Central memory CD8-positive, alpha-beta T cell (primary cell): ENCODE data around the gene EPHA6.
"Not testable (repeated sequence)": the region's sequence is repeated elsewhere in the genome, so short reads cannot be mapped to it uniquely, and the experiment has no call there.

Experiments used
- ATAC-seq: fragments of 150-1000 bp; cut with Tn5 transposase; replicated peaks from 2 replicates; pipeline ENCODE4 v1.10.0; 2022; ENCODE audit warnings: mild to moderate bottlenecking, moderate FRiP score, moderate number of reproducible peaks; ENCODE audit not compliant: poor library complexity, severe bottlenecking; ENCODE audit errors: extremely low read depth
- DNase-seq, 2 donors: peaks; one replicate each; pipeline ENCODE4 v3.0.0; 2021; ENCODE audit warnings: low spot score in 2 of 2
- H3K27ac Mint-ChIP-seq: one replicate; pipeline ENCODE4 v1.8.0; 2022; ENCODE audit warnings: low read depth, mild to moderate bottlenecking, moderate library complexity, mixed read lengths
- H3K27me3 Mint-ChIP-seq: one replicate; pipeline ENCODE4 v1.8.0; 2022; ENCODE audit warnings: mixed read lengths
- H3K36me3 Mint-ChIP-seq: one replicate; pipeline ENCODE4 v1.8.0; 2022; ENCODE audit warnings: mild to moderate bottlenecking, moderate library complexity, mixed read lengths; ENCODE audit not compliant: insufficient read depth
- H3K4me1 Mint-ChIP-seq: one replicate; pipeline ENCODE4 v1.8.0; 2022; ENCODE audit warnings: mixed read lengths
- H3K4me3 Mint-ChIP-seq: one replicate; pipeline ENCODE4 v1.8.0; 2022; ENCODE audit warnings: mild to moderate bottlenecking, moderate library complexity, mixed read lengths
- H3K9me3 Mint-ChIP-seq: one replicate; pipeline ENCODE4 v1.8.0; 2022; ENCODE audit warnings: mixed read lengths

The EPHA6 gene

DNA sequence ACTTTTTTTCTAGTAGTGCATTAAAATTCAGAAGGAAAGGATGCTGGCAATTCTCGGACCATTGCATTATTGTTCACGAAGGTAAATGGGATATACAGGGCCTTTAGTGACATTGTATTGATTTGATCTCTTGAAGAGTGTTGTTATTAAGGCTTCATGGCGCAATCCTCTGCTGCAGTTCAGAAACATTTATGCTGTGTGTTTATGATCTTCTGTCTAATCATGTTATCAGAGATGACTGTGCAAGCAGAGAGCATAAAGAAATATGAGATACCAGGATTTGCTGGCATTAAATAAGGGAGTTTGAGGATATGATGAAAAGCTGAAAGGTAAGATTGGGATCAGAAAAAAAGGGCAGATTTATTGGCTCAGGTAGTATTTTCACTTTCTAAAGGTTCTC lies 180.6 kb downstream of the EPHA6 start:
- no peak overlapping the region for H3K4me3 Mint-ChIP-seq
- H3K27ac Mint-ChIP-seq: no peak overlapping the region
- no peak for ATAC-seq
- peaks cover 2% of the 10 kb centered on the region for H3K36me3 Mint-ChIP-seq
- no peaks in the 10 kb centered on the region for H3K27me3 Mint-ChIP-seq
- H3K4me1 Mint-ChIP-seq: no peaks in the 10 kb centered on the region
- no peak for DNase-seq
- peaks cover 24% of the 10 kb centered on the region for H3K9me3 Mint-ChIP-seq

DNA sequence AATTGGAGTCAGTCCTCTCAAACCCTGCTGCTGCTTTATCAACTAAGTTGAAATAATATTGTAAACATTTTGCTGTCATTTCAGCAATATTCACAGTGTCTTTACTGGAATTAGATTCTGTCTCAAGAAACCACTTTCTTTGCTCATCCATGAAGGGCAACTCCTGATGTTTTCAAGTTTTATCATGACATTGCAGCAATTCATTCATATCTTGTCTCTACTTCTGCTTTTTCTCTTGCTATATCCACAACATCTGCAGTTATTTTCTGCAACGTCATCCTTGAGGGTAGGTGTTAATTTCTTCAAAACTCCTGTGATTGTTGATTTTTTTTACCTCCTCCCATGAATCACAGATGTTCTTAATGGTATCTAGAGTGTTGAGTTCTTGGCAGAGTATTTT lies 181.6 kb downstream of the EPHA6 start:
- no peaks in the 10 kb centered on the region for H3K4me1 Mint-ChIP-seq
- peaks cover 27% of the 10 kb centered on the region for H3K9me3 Mint-ChIP-seq
- no peaks in the 10 kb centered on the region for H3K27me3 Mint-ChIP-seq
- no peak overlapping the region for H3K27ac Mint-ChIP-seq
- no peak overlapping the region for H3K4me3 Mint-ChIP-seq
- H3K36me3 Mint-ChIP-seq: peaks cover 2% of the 10 kb centered on the region
- no peak for ATAC-seq
- DNase-seq: no peak

DNA sequence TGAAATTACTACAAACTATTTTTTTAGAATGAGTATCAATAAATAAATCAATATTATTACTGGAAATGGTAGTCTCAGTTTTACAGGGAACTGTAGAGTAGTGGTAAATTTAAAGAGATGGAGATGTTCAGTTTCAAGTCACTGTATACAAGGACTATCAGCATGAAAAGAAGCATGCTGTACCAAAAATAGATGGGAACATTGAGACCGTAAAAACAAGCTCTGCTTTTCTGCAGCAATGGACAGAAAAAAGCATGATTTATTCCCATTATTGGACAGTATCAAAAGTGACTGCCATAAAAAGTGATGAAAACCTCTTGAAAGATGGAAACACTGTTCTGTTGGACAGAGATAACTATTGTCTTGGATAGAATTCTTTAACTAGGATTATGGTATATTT lies 187.2 kb downstream of the EPHA6 start:
- DNase-seq: no peak
- ATAC-seq: no peak
- H3K36me3 Mint-ChIP-seq: peaks cover 2% of the 10 kb centered on the region
- no peak overlapping the region for H3K27ac Mint-ChIP-seq
- H3K27me3 Mint-ChIP-seq: no peaks in the 10 kb centered on the region
- H3K4me3 Mint-ChIP-seq: no peak overlapping the region
- peaks cover 15% of the 10 kb centered on the region for H3K9me3 Mint-ChIP-seq
- H3K4me1 Mint-ChIP-seq: no peaks in the 10 kb centered on the region

GRCh38 chr3:97009427-97010019 lies 195.1 kb downstream of the EPHA6 start:
- Mint-ChIP-seq H3K27me3 (no peaks in the 10 kb centered on the region), H3K4me3 (no peak overlapping the region), H3K4me1 (no peaks in the 10 kb centered on the region), H3K27ac (no peak overlapping the region), H3K9me3 (peaks cover 25% of the 10 kb centered on the region), H3K36me3 (no peaks in the 10 kb centered on the region)
- ATAC-seq (no peak), DNase-seq (no peak)

- H3K4me1 Mint-ChIP-seq: no peaks in the 10 kb centered on the region
- H3K27me3 Mint-ChIP-seq: no peaks in the 10 kb centered on the region
- DNase-seq: no peak
- no peaks in the 10 kb centered on the region for H3K36me3 Mint-ChIP-seq
- peaks cover 26% of the 10 kb centered on the region for H3K9me3 Mint-ChIP-seq
- no peak overlapping the region for H3K4me3 Mint-ChIP-seq
- H3K27ac Mint-ChIP-seq: no peak overlapping the region
- no peak for ATAC-seq
Observed at GRCh38 chr3:97010881-97011657, 196.7 kb downstream of the EPHA6 start.

GRCh38 chr3:97021778-97022177 lies 207.4 kb downstream of the EPHA6 start:
- ATAC-seq (no peak), DNase-seq (no peak)
- H3K4me3 Mint-ChIP-seq: no peak overlapping the region
- H3K27me3 Mint-ChIP-seq: no peaks in the 10 kb centered on the region
- no peaks in the 10 kb centered on the region for H3K4me1 Mint-ChIP-seq
- H3K27ac Mint-ChIP-seq: no peak overlapping the region
- peaks cover 31% of the 10 kb centered on the region for H3K9me3 Mint-ChIP-seq
- peaks cover 2% of the 10 kb centered on the region for H3K36me3 Mint-ChIP-seq

GRCh38 chr3:97025612-97026011 lies 211.2 kb downstream of the EPHA6 start:
- DNase-seq, H3K27me3 Mint-ChIP-seq, H3K4me1 Mint-ChIP-seq, H3K36me3 Mint-ChIP-seq, H3K4me3 Mint-ChIP-seq, H3K27ac Mint-ChIP-seq, ATAC-seq: not testable (repeated sequence)
- H3K9me3 Mint-ChIP-seq: peaks cover 13% of the 10 kb centered on the region

- H3K4me1 Mint-ChIP-seq: no peaks in the 10 kb centered on the region
- H3K4me3 Mint-ChIP-seq: no peak overlapping the region
- ATAC-seq (no peak), DNase-seq (no peak)
- H3K9me3 Mint-ChIP-seq: peaks cover 4% of the 10 kb centered on the region
- H3K36me3 Mint-ChIP-seq: no peaks in the 10 kb centered on the region
- no peak overlapping the region for H3K27ac Mint-ChIP-seq
- H3K27me3 Mint-ChIP-seq: no peaks in the 10 kb centered on the region
Observed at GRCh38 chr3:97029972-97030371, 215.6 kb downstream of the EPHA6 start.

GRCh38 chr3:97037294-97037943 lies 223.0 kb downstream of the EPHA6 start:
- Mint-ChIP-seq H3K27me3 (no peaks in the 10 kb centered on the region), H3K36me3 (no peaks in the 10 kb centered on the region), H3K27ac (no peak overlapping the region), H3K9me3 (no peaks in the 10 kb centered on the region), H3K4me1 (no peaks in the 10 kb centered on the region), H3K4me3 (no peak overlapping the region)
- ATAC-seq: no peak
- DNase-seq: no peak

GRCh38 chr3:97043411-97043810 lies 229.0 kb downstream of the EPHA6 start:
- Mint-ChIP-seq H3K4me3 (no peak overlapping the region), H3K9me3 (no peaks in the 10 kb centered on the region), H3K27ac (no peak overlapping the region), H3K27me3 (no peaks in the 10 kb centered on the region), H3K4me1 (no peaks in the 10 kb centered on the region), H3K36me3 (no peaks in the 10 kb centered on the region)
- DNase-seq (no peak), ATAC-seq (no peak)

DNA sequence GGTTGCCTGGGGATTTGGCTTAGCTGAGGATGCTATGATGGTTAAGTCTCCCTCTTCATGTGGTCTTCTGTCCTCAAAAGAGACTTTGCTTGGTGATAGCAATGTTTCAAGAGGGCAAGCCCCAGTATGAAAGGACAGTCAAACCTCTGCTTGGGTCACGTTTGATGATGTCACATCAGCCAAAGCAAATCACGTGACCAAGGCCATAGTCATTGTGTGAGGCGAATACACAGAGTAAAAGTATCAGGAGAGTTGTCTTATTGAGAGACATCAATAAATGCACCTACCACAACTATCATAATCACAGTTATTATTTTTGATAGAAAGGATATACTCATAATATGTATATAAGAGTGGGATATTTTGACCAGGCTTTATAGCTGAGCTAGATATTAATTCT lies 243.0 kb downstream of the EPHA6 start:
- Mint-ChIP-seq H3K4me1 (no peaks in the 10 kb centered on the region), H3K9me3 (peaks cover 14% of the 10 kb centered on the region), H3K36me3 (no peaks in the 10 kb centered on the region), H3K4me3 (no peak overlapping the region), H3K27ac (no peak overlapping the region), H3K27me3 (no peaks in the 10 kb centered on the region)
- DNase-seq: no peak
- no peak for ATAC-seq

- ATAC-seq: no peak
- Mint-ChIP-seq H3K36me3 (no peaks in the 10 kb centered on the region), H3K27me3 (no peaks in the 10 kb centered on the region)
Observed at GRCh38 chr3:97059168-97059567, 244.8 kb downstream of the EPHA6 start.

GRCh38 chr3:97066531-97066930 lies 252.1 kb downstream of the EPHA6 start:
- H3K4me3 Mint-ChIP-seq: no peak overlapping the region
- H3K9me3 Mint-ChIP-seq: peaks cover 12% of the 10 kb centered on the region
- H3K36me3 Mint-ChIP-seq: no peaks in the 10 kb centered on the region
- ATAC-seq (no peak), DNase-seq (no peak)
- no peak overlapping the region for H3K27ac Mint-ChIP-seq
- no peaks in the 10 kb centered on the region for H3K27me3 Mint-ChIP-seq
- no peaks in the 10 kb centered on the region for H3K4me1 Mint-ChIP-seq

More at GRCh38 chr3:97059168-97059567, 244.8 kb downstream of the EPHA6 start:
- Mint-ChIP-seq H3K4me1 (no peaks in the 10 kb centered on the region), H3K27ac (no peak overlapping the region), H3K9me3 (peaks cover 14% of the 10 kb centered on the region), H3K4me3 (no peak overlapping the region)
- DNase-seq: no peak
